LNCAP (cell line): Measurements from ENCODE around the gene FAAP100.

Source experiments
- CTCF ChIP-seq: fragments of 450-650 bp; IDR thresholded peaks from 2 replicates; pipeline ENCODE4 v1.5.1; 2017; ENCODE audit warnings: mild to moderate bottlenecking

Gene FAAP100

GRCh38 chr17:81550285-81550684 is 1.9 kb downstream of the FAAP100 start:
- TF ChIP-seq CTCF = no peak

- no peak for TF ChIP-seq CTCF
Measured at GRCh38 chr17:81549826-81550225, 2.3 kb downstream of the FAAP100 start.

GRCh38 chr17:81549031-81549557 is 3.1 kb downstream of the FAAP100 start:
- TF ChIP-seq CTCF = no peak

GRCh38 chr17:81547614-81547982 is 4.6 kb downstream of the FAAP100 start:
- TF ChIP-seq CTCF = no peak

GRCh38 chr17:81546906-81547613 is 5.1 kb downstream of the FAAP100 start:
- TF ChIP-seq CTCF = no peak

- TF ChIP-seq CTCF = no peak
Measured at GRCh38 chr17:81545160-81545949, 6.8 kb downstream of the FAAP100 start.

GRCh38 chr17:81544281-81544974 is 7.7 kb downstream of the FAAP100 start:
- TF ChIP-seq CTCF = no peak
